Endothelial cell (in vitro differentiated cells): Measurements from ENCODE around the gene ATP5ME. TPM values are rescaled to one million over a fixed set of nuclear protein-coding genes. Genes with fewer than 3 reads are reported as not detected.

Experiments
- DNase-seq: peaks from one replicate; pipeline ENCODE4 v3.0.0; 2021; ENCODE audit warnings: low spot score
- H3K27ac Mint-ChIP-seq: one replicate; pipeline ENCODE4 v1.8.0; 2021; ENCODE audit warnings: mixed read lengths, inconsistent platforms; ENCODE audit not compliant: unreplicated experiment
- H3K27me3 Mint-ChIP-seq: one replicate; pipeline ENCODE4 v1.8.0; 2021; ENCODE audit warnings: mild to moderate bottlenecking, moderate library complexity, mixed read lengths, inconsistent platforms; ENCODE audit not compliant: unreplicated experiment
- H3K36me3 Mint-ChIP-seq: one replicate; pipeline ENCODE4 v1.8.0; 2021; ENCODE audit warnings: mild to moderate bottlenecking, low read depth, mixed read lengths, inconsistent platforms; ENCODE audit not compliant: unreplicated experiment
- H3K4me1 Mint-ChIP-seq: one replicate; pipeline ENCODE4 v1.8.0; 2021; ENCODE audit warnings: mild to moderate bottlenecking, mixed read lengths, inconsistent platforms; ENCODE audit not compliant: unreplicated experiment
- H3K4me3 Mint-ChIP-seq: one replicate; pipeline ENCODE4 v1.8.0; 2021; ENCODE audit warnings: mild to moderate bottlenecking, mixed read lengths, inconsistent platforms; ENCODE audit not compliant: unreplicated experiment
- H3K9me3 Mint-ChIP-seq: one replicate; pipeline ENCODE4 v1.8.0; 2021; ENCODE audit warnings: mixed read lengths, inconsistent platforms; ENCODE audit not compliant: unreplicated experiment
- CTCF ChIP-seq: fragments of 200-600 bp; sonication (generic); IDR thresholded peaks from one replicate; pipeline ENCODE4 v1.5.0; 2021; ENCODE audit warnings: antibody characterized with exemption; ENCODE audit not compliant: unreplicated experiment
- total RNA-seq: library from RNA; stranded (reverse); fragmentation: NEBNext Ultra II Directional; extraction: Animal tissue kit (Norgen Biotek cat#: 25700); gene quantifications from one replicate; pipeline ENCODE4 v1.2.1, GENCODE V29; 2021; ENCODE audit not compliant: unreplicated experiment

The ATP5ME gene
- total RNA-seq, 1 donor from 2014 or later, result 289 TPM

- no peak for TF ChIP-seq CTCF
- H3K27me3 Mint-ChIP-seq, result peaks cover 12% of the 10 kb centered on the region
- H3K27ac Mint-ChIP-seq, result no peak overlapping the region
- no peak overlapping the region for H3K4me3 Mint-ChIP-seq
- no peaks in the 10 kb centered on the region for H3K9me3 Mint-ChIP-seq
- DNase-seq, result no peak
- no peaks in the 10 kb centered on the region for H3K4me1 Mint-ChIP-seq
- H3K36me3 Mint-ChIP-seq, result peaks cover 8% of the 10 kb centered on the region
Observed at GRCh38 chr4:665751-666435, 8.2 kb downstream of the ATP5ME start.

- no peak for DNase-seq
- H3K27me3 Mint-ChIP-seq, result peaks cover 15% of the 10 kb centered on the region
- no peaks in the 10 kb centered on the region for H3K4me1 Mint-ChIP-seq
- H3K36me3 Mint-ChIP-seq, result peaks cover 7% of the 10 kb centered on the region
- H3K9me3 Mint-ChIP-seq, result no peaks in the 10 kb centered on the region
- peak overlapping the region; percentile 51 for H3K4me3 Mint-ChIP-seq
- TF ChIP-seq CTCF, result no peak
- no peak overlapping the region for H3K27ac Mint-ChIP-seq
Observed at GRCh38 chr4:665381-665750, 8.7 kb downstream of the ATP5ME start.

GRCh38 chr4:664713-665231, 9.3 kb downstream of the ATP5ME start:
- DNase-seq, result no peak
- peak overlapping the region; percentile 79 for H3K4me3 Mint-ChIP-seq
- peaks cover 11% of the 10 kb centered on the region for H3K36me3 Mint-ChIP-seq
- no peaks in the 10 kb centered on the region for H3K9me3 Mint-ChIP-seq
- peaks cover 15% of the 10 kb centered on the region for H3K27me3 Mint-ChIP-seq
- H3K27ac Mint-ChIP-seq, result no peak overlapping the region
- no peak for TF ChIP-seq CTCF
- H3K4me1 Mint-ChIP-seq, result no peaks in the 10 kb centered on the region

GRCh38 chr4:663438-664428, 10.3 kb downstream of the ATP5ME start:
- Mint-ChIP-seq H3K27ac (no peak overlapping the region), H3K27me3 (peaks cover 15% of the 10 kb centered on the region), H3K4me1 (no peaks in the 10 kb centered on the region), H3K4me3 (peak overlapping the region; percentile 79), H3K9me3 (no peaks in the 10 kb centered on the region), H3K36me3 (peaks cover 16% of the 10 kb centered on the region)
- DNase-seq, result peak; percentile 50
- TF ChIP-seq CTCF, result no peak

- no peak overlapping the region for H3K27ac Mint-ChIP-seq
- no peak for TF ChIP-seq CTCF
- peaks cover 16% of the 10 kb centered on the region for H3K27me3 Mint-ChIP-seq
- H3K36me3 Mint-ChIP-seq, result peaks cover 16% of the 10 kb centered on the region
- H3K4me1 Mint-ChIP-seq, result no peaks in the 10 kb centered on the region
- H3K9me3 Mint-ChIP-seq, result no peaks in the 10 kb centered on the region
- H3K4me3 Mint-ChIP-seq, result peak overlapping the region; percentile 76
- DNase-seq, result no peak
Observed at GRCh38 chr4:663046-663437, 11.0 kb downstream of the ATP5ME start.
